Measurements from ENCODE around the gene CTNNA1. TPM values are rescaled to one million over a fixed set of nuclear protein-coding genes. Genes with fewer than 3 reads are reported as not detected.

Gene CTNNA1
- total and polyA plus RNA-seq, 2 of the 8 experiments (the other 6 are each of a cell fraction or from before 2014, with no cell fraction given) = 115 to 349 TPM

DNA sequence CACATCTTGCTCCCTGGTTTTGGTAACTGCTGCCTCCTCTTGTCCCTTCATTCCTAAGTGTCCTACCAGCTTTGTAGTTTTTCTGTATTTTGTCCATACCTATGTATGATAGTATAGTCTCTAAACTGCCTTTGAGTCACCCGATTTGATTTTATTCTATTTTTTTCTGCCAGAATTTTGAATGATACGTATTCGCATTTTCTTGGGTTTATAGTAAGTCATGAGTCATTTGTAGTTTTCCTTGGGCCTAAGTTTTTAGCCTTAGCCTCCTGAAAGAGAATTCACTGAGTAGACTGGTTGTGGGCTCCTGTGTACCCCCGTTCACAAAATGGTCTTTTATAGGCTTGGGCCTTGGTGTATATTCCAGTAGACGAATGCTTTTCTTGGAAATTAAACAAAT lies 62.3 kb downstream of the CTNNA1 start (continued):
- TF ChIP-seq TCF12 (IDR thresholded peaks at IDR 0.05; ENCODE audit: low read depth, low read length) = no peak
- TF ChIP-seq SIX5 (IDR thresholded peaks at IDR 0.05; ENCODE audit: low read depth, low read length) = no peak
- no peak for TF ChIP-seq KDM5A (IDR thresholded peaks at IDR 0.05; ENCODE audit: low read length)
- TF ChIP-seq BRCA1 (IDR thresholded peaks at IDR 0.05; ENCODE audit: low read depth, low read length) = no peak
